Measurements from ENCODE around the gene CPNE9.

CPNE9 gene

DNA sequence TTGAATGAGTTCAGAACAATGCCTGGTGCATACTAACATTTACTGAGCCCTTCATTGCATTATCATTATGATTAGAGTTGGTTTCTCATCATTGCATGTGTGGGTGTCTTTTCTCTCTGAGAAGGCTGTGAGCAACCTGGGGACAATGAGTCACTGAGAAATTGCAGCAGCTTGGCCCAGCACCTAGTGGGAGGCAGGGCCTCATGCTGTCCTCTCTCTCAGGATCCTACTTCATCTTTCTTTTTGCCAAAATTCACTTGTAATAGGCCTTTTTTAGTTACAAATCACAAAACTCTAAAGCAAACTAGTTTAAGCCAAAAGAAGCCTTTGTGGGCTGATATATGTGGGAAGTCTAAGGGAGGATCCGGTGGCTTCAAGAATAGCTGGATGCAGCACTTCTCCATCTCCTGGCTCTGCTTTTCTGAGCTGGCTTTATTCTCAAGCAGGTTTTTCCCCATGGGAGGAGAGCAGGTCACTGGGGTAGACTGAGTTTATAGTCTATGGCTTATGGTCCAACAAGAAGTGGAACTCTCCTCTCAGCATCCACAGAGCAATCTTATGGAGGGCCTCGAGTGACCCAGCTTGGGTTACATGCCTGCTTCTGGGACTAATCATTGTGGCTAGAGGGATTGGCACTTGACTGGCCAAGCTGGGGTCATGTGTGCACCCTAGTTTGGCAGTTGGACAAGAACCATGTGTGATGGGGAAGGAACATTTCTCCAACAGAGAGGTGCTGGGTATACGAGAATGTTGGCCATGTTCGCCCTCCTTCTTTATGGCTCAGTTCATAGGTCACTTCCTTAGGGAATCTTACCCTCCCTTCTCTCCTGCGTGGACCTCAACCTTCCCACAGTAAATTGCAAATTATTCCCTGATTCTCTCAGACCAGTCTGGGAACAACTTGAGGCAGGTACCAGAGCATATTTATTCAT, 74.8 kb downstream of the CPNE9 start:
- no peak for DNase-seq (ENCODE audit: low read depth)

DNA sequence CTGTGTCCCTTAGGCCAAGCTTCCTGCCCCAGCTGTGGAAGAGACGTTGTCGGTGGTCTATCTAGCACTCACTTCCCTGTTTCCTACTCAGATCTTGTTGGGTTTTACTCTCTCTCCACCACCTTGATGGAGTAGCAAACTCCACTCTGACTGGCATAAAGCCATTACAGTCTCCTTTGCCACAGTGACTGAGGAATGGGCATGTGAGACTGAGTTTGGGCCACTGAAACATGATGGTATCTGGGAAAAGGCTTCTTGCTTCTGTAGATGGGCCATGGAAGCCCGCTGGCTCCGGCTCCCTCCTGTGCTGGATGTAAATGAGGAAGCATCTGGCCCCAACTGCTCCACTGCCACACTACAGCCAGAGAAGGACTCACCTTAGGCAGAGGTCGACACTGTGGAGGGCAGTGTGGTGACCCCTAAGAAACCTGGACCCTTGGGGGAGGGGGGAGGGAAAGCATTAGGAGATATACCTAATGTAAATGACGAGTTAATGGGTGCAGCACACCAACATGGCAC, 75.5 kb downstream of the CPNE9 start:
- no peak for DNase-seq (ENCODE audit: low read depth)

All from T follicular helper cell (primary cell).